GM19193 (cell line): ENCODE measurements around the gene HEY2.

Experiments used
- POLR2A ChIP-seq: IDR thresholded peaks from 4 replicates; pipeline ENCODE4 v1.6.1; 2011; ENCODE audit not compliant: insufficient read depth, insufficient read length; ENCODE audit errors: extremely low read depth

The HEY2 gene

GRCh38 chr6:125780540-125781313 is 31.3 kb downstream of the HEY2 start:
- TF ChIP-seq POLR2A = peak; percentile 77

DNA sequence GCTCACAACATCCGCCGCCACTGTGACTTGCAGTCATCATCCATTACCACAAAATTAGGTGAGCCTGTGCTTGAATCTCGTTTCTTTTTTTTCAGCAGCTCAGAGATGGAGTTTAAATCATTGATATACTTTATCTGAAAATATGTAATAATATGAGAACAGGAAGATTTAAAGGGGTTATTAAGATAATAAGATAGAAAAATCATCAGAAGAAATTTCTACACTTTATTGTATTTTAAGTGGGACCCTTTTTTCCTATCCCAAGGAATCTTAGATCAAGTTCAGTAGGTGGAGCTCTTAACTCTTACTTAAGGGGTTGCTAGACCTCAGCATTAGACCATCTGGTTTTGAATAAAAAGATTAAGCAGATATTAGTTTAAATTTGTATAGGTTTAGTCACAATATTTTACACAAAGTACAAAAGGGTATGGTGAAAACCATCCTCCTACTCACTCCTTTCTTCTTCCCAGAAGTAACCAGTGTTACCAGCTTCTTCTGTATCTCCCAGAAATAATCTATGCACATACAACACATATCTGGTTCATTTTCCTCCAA is 32.0 kb downstream of the HEY2 start:
- no peak for TF ChIP-seq POLR2A

GRCh38 chr6:125784365-125784764 is 34.9 kb downstream of the HEY2 start:
- TF ChIP-seq POLR2A = no peak

DNA sequence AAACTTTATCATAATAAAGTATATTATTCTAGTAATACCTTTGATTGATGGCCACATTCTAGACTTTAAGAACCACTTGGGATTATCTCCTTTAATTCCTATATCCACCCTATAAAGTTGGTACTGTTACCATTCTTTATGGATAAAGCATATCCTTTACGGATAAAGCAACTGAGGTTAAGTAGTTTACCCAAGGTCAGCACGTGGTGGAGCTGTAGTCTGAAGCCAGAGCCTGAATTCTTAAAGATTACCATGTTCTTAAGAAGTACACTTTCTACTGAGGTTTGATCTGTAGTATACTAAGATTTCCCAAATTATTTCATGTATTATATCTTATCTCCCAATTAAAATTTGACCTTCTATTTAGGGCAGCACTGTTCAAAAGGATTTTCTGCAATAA is 38.4 kb downstream of the HEY2 start:
- no peak for TF ChIP-seq POLR2A

GRCh38 chr6:125789167-125789566 is 39.7 kb downstream of the HEY2 start:
- no peak for TF ChIP-seq POLR2A

- no peak for TF ChIP-seq POLR2A
Observed at GRCh38 chr6:125789576-125790357, 40.3 kb downstream of the HEY2 start.

DNA sequence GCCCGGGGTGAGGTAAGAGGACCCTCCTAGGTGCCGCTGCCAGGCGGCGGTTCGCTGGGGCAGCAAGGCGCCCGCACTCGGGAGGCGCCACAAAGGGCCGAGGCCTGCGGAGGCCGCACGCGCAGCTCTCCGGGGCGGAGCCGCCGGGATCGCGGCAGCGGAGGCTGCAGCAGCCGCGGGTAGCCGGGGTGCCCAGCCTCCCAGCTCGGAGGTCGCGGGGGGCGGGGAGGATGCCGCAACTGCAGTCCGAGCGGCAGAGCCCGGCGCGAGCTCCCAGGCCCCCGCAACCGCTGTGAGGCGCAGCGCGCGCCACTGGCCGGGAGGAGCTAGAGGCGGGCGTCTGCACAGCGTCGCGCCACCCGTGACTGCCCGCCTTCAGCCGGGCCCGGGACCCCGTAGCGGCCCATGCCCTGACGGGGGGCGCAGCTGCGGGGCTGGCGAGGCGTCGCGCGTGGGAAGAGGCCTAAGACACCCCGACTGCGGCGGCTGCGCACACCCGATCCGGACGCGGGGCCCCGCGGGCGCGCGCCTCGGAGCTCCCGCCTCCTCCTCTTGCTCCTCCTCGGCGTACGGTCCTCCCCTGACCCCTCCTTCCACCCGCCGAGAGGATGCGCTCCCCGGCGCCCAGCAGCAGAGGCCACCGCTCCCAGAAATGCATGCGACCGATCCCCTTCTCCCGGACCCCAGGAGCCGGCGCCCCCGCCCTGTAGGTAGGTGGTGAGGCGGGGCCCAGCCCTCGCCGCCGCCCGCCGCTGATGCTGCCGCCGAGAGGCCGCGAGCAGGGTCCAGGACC is 41.1 kb downstream of the HEY2 start, which contains the start of gene NCOA7:
Gene NCOA7, plus strand, starts transcription at position 603 of the 793 bp plus-strand sequence. CDS start 24,395 bp downstream, outside the sequence.
- peak; percentile 66 for TF ChIP-seq POLR2A

DNA sequence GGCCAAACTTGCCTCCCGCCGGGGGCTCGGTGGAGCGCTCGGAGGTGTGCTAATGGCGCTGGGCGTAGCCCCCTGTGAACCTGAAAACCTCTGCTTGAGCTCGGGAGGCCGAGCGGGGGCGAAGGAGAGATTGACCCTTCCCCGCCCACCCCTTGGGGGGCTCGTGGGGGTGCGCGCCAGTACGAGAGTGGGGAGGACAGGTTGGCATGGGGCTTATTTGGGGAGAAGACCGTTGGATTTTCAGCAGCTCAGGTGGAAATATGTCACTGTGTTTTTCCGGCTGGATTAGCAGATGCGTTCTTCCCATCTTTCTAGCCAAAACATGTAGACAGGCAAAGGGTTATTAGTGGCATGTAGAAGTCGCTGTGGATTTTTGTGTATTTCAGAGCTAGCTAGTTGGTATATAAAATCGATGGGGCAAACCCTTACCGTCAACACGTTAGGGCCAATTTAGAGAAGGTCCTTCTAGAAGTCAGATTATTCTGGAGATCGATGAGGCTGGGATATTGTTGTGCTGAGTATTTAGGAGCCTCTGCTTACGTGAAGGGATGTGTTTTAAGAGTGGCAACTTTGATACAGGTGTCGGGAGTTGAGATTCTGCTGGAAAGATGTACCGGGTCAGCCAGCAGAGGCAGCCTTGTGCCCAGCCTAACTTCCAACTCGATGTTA is 41.9 kb downstream of the HEY2 start:
- no peak for TF ChIP-seq POLR2A

- no peak for TF ChIP-seq POLR2A
Observed at GRCh38 chr6:125791820-125792165, 42.4 kb downstream of the HEY2 start.

DNA sequence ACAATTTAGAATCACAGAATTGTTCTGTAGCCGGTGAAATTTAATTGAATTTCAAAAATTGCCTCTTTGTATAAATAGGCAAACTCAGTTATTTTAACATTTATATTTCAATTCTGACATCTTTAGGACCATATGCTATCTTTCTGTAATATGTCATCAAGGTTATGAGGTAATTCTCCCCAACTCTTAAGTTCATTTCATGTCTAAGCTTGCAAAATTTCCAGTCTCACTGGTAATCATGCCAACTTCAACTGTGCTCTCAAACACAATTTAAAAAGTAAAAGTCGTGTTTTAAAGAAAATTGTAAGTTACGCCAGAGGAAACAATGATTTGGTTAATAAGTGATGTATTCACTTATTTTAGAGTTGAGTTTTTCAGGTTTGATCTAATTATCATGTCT is 42.7 kb downstream of the HEY2 start:
- no peak for TF ChIP-seq POLR2A

GRCh38 chr6:125792680-125793079 is 43.2 kb downstream of the HEY2 start:
- TF ChIP-seq POLR2A = no peak

GRCh38 chr6:125793280-125793679 is 43.8 kb downstream of the HEY2 start:
- TF ChIP-seq POLR2A = no peak

GRCh38 chr6:125793863-125794262 is 44.4 kb downstream of the HEY2 start:
- TF ChIP-seq POLR2A = no peak

DNA sequence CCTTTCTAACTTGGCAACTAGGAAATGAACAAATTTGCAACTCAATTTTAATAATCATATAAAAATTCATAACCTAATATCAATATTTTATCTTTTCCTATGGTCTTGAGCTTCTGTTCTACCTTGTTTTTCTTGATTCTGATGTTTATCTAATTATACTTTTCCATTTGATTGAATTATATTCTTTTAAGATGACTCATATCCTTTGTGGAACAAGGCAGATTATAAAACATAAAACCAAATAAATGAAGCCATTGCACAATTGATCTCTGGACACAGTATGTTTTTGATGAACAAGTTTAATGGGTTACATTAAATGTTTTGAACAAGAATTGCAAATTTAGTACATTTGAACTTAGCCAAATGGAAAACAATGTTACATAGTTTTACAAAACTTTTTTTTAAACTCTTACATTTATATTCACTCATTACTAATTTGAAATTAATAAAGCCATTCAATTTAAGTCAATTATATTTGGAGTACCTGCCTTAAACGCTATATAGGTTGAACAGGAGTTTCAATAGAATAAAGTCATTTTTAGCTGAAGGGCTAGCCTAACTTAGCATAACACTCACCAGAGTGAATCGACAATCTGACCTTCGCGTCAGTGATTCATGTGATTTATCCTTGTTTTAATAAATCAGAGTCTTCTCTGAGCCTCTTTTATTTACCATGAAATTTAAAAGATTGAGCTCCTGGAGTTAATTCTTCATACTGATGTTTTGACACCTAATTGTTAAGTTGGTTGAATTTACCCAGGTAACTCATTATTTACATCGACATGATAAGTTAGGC is 45.1 kb downstream of the HEY2 start:
- TF ChIP-seq POLR2A = no peak

DNA sequence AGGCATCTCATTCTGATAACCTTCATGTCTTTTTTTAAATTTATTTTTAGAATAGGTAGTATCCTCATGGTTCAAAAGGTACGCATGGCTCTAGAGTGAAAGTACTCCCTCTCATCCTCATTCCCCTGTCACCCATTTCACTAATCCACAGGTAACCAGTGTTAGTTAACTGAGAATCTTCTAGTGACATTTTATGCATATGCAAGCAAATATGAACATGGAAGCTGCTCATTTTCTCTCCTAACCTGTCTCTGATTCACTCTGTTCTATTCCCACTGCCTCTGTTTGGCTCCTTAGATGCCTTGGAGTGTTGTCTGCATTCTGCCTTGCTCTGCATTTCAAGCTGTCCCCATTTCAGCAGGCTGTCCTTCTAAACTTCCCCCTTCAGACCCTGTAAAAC is 45.9 kb downstream of the HEY2 start:
- TF ChIP-seq POLR2A = no peak
